ENCODE measurements around the gene CIC. TPM values are rescaled to one million over a fixed set of nuclear protein-coding genes. Genes with fewer than 3 reads are reported as not detected.

The CIC gene
- total RNA-seq, 4 donors from 2014 or later, result 15.2 to 52.2 (median 41.5) TPM

GRCh38 chr19:42295831-42296525, 26.9 kb downstream of the CIC start:
- no peak for TF ChIP-seq POLR2A (IDR thresholded peaks at IDR 0.05)
- peak; percentile 84 to 98 (median 92) for TF ChIP-seq CTCF (IDR thresholded peaks at IDR 0.05 in 4 of 5, conservative IDR thresholded peaks at IDR 0.05 in 1 of 5)
- in situ Hi-C loops (cut with MboI; ENCODE audit: low sequenced_read_pairs in 4 of 4), result no loop called here
- Histone ChIP-seq H3K36me3 (peaks cover 0 to 41% of the 10 kb centered on the region in 2 donors), H3K4me3 (no peak overlapping the region), H3K27me3 (no peaks in the 10 kb centered on the region), H3K9me3 (no peaks in the 10 kb centered on the region), H3K4me1 (no peaks in the 10 kb centered on the region), H3K27ac (no peak overlapping the region)
- ATAC-seq, result peak; percentile 64 to 84
- intact Hi-C loops (cut with DNase I; ENCODE audit: low total_unique reads), result loop anchor here (1.0 kb wide), 1 partner anchor 50 kb away; no protein-coding TSS in a partner anchor
- peak; percentile 55 to 74 for DNase-seq

- Histone ChIP-seq H3K27me3 (no peaks in the 10 kb centered on the region), H3K36me3 (peaks cover 0 to 33% of the 10 kb centered on the region in 2 donors), H3K9me3 (no peaks in the 10 kb centered on the region), H3K4me3 (no peak overlapping the region), H3K27ac (no peak overlapping the region), H3K4me1 (peaks cover 2 to 7% of the 10 kb centered on the region in 2 donors)
- no peak for ATAC-seq
- intact Hi-C loops (cut with DNase I; ENCODE audit: low total_unique reads) (no loop called here), in situ Hi-C loops (cut with MboI; ENCODE audit: low sequenced_read_pairs in 4 of 4) (no loop called here)
- no peak for TF ChIP-seq POLR2A (IDR thresholded peaks at IDR 0.05)
- TF ChIP-seq CTCF (IDR thresholded peaks at IDR 0.05 in 4 of 5, conservative IDR thresholded peaks at IDR 0.05 in 1 of 5), result no peak
- DNase-seq, result no peak
These were observed 28.0 kb downstream of the CIC start for GRCh38 chr19:42297039-42297438.

DNA sequence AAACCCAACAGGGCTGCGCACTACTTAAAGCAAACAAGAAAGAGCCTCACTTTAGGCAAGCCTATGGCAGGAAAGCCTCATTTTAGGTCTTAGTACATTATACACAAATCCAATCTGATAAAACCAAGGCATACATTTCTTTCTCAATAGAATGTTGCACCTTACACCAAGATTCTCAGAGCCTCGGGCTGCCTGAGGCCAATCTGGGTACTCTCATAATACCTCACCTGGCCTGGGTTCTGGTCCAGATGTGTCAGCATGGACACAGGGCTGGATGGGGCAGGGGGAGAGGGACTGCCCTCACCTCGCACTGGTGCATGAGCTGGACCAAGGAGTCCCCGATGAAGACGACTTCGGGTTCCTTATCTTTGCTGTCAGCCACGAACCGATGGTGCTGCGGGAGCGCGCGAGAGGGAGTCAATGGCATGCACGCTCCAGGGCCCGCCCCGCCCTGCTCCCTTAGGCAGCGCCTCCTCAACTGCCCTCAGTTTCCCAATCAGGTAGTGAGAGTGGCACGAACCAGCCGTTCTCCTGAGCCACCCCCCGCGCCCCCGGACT, 32.7 kb downstream of the CIC start, which contains the start of gene PRR19:
Gene PRR19, plus strand, starts transcription at position 487 of the 558 bp plus-strand sequence. CDS start 7,453 bp downstream, outside the sequence.
- DNase-seq (no peak), ATAC-seq (peak; percentile 4 to 14)
- Histone ChIP-seq H3K9me3 (no peaks in the 10 kb centered on the region), H3K27me3 (no peaks in the 10 kb centered on the region), H3K27ac (peak within 1 kb of the TSS; percentile 41 to 78 (median 62)), H3K4me1 (peaks cover 16 to 18% of the 10 kb centered on the region in 2 donors), H3K36me3 (no peaks in the 10 kb centered on the region), H3K4me3 (peak within 1 kb of the TSS; percentile 58 to 80 (median 67))
- intact Hi-C loops (cut with DNase I; ENCODE audit: low total_unique reads), result loop anchor here (1.0 to 5.0 kb wide), 2 partner anchors 17 to 169 kb away; partner anchors contain the start of gene POU2F2
- TF ChIP-seq POLR2A (IDR thresholded peaks at IDR 0.05), result no peak
- TF ChIP-seq CTCF (IDR thresholded peaks at IDR 0.05 in 4 of 5, conservative IDR thresholded peaks at IDR 0.05 in 1 of 5), result no peak
- in situ Hi-C loops (cut with MboI; ENCODE audit: low sequenced_read_pairs in 4 of 4), result loop anchor here in 1 of 4 donors (25.0 kb wide), 1 partner anchor 164 kb away; the partner anchor contains the start of gene POU2F2

GRCh38 chr19:42303101-42303464, 34.0 kb downstream of the CIC start:
- ATAC-seq (peak; percentile 41 to 64), DNase-seq (peak in 1 of 2 donors; percentile 58)
- TF ChIP-seq CTCF (IDR thresholded peaks at IDR 0.05 in 4 of 5, conservative IDR thresholded peaks at IDR 0.05 in 1 of 5), result no peak
- no peak for TF ChIP-seq POLR2A (IDR thresholded peaks at IDR 0.05)
- peak overlapping the region in 3 of 4 donors; percentile 38 to 78 (median 58) for H3K27ac ChIP-seq
- H3K27me3 ChIP-seq, result no peaks in the 10 kb centered on the region
- no peaks in the 10 kb centered on the region for H3K9me3 ChIP-seq
- in situ Hi-C loops (cut with MboI; ENCODE audit: low sequenced_read_pairs in 4 of 4), result loop anchor here in 1 of 4 donors (25.0 kb wide), 1 partner anchor 166 kb away; the partner anchor contains the start of gene POU2F2
- H3K36me3 ChIP-seq, result no peaks in the 10 kb centered on the region
- intact Hi-C loops (cut with DNase I; ENCODE audit: low total_unique reads), result loop anchor here (5.0 kb wide), 1 partner anchor 171 kb away; the partner anchor contains the start of gene POU2F2
- H3K4me3 ChIP-seq, result peak overlapping the region; percentile 58 to 80 (median 67)
- H3K4me1 ChIP-seq, result peaks cover 16 to 18% of the 10 kb centered on the region in 2 donors
